IPS-NIHi7 (cell line): Measurements from ENCODE around the gene ZMIZ1.

ENCODE experiments used
- DNase-seq: peaks from one replicate; pipeline ENCODE4 v3.0.0; 2012; ENCODE audit warnings: mixed read lengths; ENCODE audit errors: extremely low spot score

Gene ZMIZ1

GRCh38 chr10:79231908-79232307 is 163.1 kb downstream of the ZMIZ1 start:
- no peak for DNase-seq

- no peak for DNase-seq
These were observed 164.1 kb downstream of the ZMIZ1 start for GRCh38 chr10:79232864-79233263.

- no peak for DNase-seq
These were observed 165.9 kb downstream of the ZMIZ1 start for GRCh38 chr10:79234391-79235315.

GRCh38 chr10:79235765-79236432 is 167.1 kb downstream of the ZMIZ1 start:
- DNase-seq = no peak

- peak; percentile 50 for DNase-seq
These were observed 167.6 kb downstream of the ZMIZ1 start for GRCh38 chr10:79236433-79236765.

- DNase-seq = no peak
These were observed 168.8 kb downstream of the ZMIZ1 start for GRCh38 chr10:79237454-79238157.

GRCh38 chr10:79238158-79238520 is 169.4 kb downstream of the ZMIZ1 start:
- DNase-seq = no peak

- DNase-seq = no peak
These were observed 169.8 kb downstream of the ZMIZ1 start for GRCh38 chr10:79238606-79239005.

GRCh38 chr10:79239275-79239779 is 170.6 kb downstream of the ZMIZ1 start:
- peak; percentile 53 for DNase-seq

GRCh38 chr10:79239924-79240581 is 171.3 kb downstream of the ZMIZ1 start:
- peak; percentile 64 for DNase-seq

- no peak for DNase-seq
These were observed 172.8 kb downstream of the ZMIZ1 start for GRCh38 chr10:79241629-79241989.

- peak; percentile 75 for DNase-seq
These were observed 173.3 kb downstream of the ZMIZ1 start for GRCh38 chr10:79241990-79242619.

GRCh38 chr10:79242620-79243152 is 173.9 kb downstream of the ZMIZ1 start:
- DNase-seq = peak; percentile 63

- DNase-seq = peak; percentile 64
These were observed 174.7 kb downstream of the ZMIZ1 start for GRCh38 chr10:79243181-79244067.

GRCh38 chr10:79244068-79244442 is 175.3 kb downstream of the ZMIZ1 start:
- no peak for DNase-seq

GRCh38 chr10:79244841-79245504 is 176.2 kb downstream of the ZMIZ1 start:
- no peak for DNase-seq

- DNase-seq = no peak
These were observed 176.9 kb downstream of the ZMIZ1 start for GRCh38 chr10:79245539-79246208.

- no peak for DNase-seq
These were observed 177.4 kb downstream of the ZMIZ1 start for GRCh38 chr10:79246209-79246581.
